GM04503 (cell line): Measurements from ENCODE around the gene GH2.
"Not testable (repeated sequence)": the region's sequence is repeated elsewhere in the genome, so short reads cannot be mapped to it uniquely, and the experiment has no call there.

Experiments used
- DNase-seq: peaks from one replicate; pipeline ENCODE4 v3.0.0-alpha.2; 2012; ENCODE audit warnings: low read depth

GH2 gene

DNA sequence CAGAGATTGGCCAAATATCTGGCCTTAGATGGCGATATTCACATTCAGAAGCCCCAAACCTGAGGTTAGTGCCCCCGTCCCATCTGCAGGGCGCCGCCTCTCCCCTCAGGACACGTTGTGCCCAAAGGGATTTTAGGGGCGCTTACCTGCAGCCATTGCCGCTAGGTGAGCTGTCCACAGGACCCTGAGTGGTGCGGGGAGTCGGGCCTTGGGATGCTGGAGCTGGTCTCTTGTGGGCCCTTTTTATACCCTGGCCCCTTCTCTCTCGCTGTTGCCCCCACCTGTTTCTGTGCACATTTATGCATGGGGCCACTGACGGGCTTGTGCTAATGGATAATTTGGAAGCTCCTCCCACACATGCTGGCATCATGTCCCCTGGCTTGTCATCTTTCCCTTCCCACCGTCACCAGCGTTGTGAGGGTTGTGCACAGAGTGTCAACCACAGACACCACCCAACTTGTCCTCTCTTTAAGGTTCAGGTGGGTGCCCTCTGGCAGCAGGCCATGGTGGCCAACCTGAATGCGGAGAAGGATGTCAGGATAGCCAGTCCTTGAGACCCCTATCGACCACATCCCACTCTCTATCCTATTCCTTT lies 29.4 kb upstream of the GH2 start, which contains the start of gene CSHL1:
CSHL1 (minus strand) TSS at position 218 of the 595 bp plus-strand sequence; CDS start at position 156, 62 bp downstream.
- DNase-seq: no peak

DNA sequence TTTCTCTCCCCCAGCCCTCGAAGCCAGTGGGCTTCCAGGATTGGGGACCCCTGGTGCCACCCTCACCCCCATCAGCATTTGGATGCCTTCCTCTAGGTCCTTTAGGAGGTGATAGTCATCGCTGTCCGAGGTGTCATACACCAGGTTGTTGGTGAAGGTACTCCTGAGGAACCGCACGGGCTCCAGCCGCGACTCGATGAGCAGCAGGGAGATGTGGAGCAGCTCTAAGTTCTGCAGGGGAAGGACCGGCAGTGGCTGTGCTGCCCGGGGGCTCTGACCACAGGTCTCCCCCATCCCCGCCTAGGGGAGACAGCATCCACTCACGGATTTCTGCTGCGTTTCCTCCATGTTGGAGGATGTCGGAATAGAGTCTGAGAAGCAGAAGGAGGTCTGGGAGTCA lies 28.4 kb upstream of the GH2 start:
- DNase-seq: no peak

DNA sequence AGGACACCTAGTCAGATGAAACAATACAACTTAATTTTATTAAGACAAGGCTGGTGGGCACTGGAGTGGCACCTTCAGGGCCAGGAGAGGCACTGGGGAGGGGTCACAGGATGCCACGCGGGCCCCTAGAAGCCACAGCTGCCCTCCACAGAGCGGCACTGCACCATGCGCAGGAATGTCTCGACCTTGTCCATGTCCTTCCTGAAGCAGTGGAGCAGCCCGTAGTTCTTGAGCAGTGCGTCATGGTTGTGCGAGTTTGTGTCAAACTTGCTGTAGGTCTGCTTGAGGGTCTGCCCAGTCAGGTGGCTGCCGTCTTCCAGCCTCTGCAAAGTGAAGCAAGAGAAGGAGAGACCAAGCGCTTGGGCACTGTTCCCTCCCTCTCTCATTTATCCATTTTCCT lies 27.8 kb upstream of the GH2 start:
- DNase-seq: not testable (repeated sequence)

DNA sequence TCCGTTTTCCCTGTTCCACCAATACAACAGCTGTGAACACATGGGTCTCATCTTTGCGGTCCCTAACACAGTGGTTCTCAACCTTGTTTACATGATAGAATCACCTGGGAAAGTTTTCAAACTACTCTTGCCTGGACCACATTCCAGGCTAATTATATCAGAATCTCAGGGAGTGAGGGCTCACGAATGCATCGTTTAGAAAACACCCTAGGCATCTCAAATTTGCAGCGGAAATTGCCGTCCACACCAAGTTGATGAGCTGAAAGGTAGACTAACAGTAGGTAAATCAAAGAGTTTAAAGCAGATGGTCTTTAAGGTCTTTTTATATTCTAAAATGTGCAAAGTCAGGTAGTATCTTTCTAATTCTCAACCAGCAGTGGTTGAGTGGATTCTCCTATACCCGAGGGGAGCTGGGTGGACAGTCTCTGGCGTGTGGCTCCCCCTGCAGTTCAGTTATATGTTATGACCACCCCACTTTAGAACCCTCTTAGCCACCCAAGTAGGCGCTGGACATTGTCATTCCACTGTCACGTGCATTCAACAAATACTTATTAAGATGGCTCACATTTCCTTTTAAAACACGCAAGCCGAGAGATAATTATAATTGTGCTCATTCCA lies 25.5 kb upstream of the GH2 start:
- DNase-seq: not testable (repeated sequence)

DNA sequence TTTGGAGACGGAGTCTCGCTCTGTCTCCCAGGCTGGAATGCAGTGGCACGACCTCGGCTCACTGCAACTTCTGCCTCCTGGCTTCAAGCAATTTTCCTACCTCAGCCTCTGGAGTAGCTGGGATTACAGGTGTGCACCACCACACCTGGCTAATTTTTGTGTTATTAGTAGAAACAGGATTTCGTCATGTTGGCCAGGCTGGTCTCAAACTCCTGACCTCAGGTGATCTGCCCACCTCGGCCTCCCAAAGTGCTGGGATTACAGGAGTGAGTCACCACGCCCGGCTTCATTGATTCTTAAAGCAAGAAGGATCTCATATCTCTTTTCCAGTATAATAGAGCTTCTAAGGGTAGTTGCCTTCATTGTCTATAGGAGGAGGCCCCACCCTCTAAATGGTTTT lies 23.1 kb upstream of the GH2 start:
- DNase-seq: not testable (repeated sequence)

DNA sequence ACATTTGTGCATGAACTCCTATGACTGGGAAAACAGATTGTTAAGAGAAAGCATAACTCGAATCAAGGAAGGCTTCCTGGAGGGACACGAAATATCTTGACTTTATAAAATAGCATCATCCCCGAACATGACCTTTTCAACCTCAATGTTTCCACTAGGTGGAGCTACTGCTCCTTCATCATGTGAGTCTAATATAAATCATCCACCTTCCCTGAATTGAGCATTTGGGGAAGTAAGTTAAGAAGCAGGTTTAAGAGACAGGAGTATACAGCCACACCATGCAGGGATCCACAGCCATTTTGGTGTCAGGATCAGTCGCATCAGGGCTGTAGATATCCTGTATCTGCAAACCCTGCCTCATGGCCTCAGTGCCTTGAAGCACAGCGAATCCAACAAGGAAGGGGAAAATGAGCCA lies 22.1 kb upstream of the GH2 start:
- not testable (repeated sequence) for DNase-seq

DNA sequence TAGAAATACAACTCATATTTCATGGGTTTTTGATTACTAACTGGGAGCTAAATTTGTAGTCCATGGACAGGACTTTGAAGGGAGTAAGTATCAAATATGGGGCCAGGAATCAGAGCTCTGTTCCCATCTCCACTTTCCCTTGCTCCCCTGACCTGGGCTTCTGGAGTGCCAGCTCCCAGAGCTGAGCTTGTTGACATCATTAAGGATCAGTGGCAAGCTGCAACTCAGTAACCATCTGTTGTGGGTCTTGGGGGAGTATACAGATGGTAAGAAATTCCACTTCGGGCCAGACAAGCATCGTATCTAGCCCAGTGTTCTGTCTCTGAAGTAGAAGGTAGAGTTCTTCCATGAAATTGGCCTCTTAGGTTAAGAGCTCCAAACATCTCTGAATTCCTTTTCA lies 20.2 kb upstream of the GH2 start:
- DNase-seq: not testable (repeated sequence)

DNA sequence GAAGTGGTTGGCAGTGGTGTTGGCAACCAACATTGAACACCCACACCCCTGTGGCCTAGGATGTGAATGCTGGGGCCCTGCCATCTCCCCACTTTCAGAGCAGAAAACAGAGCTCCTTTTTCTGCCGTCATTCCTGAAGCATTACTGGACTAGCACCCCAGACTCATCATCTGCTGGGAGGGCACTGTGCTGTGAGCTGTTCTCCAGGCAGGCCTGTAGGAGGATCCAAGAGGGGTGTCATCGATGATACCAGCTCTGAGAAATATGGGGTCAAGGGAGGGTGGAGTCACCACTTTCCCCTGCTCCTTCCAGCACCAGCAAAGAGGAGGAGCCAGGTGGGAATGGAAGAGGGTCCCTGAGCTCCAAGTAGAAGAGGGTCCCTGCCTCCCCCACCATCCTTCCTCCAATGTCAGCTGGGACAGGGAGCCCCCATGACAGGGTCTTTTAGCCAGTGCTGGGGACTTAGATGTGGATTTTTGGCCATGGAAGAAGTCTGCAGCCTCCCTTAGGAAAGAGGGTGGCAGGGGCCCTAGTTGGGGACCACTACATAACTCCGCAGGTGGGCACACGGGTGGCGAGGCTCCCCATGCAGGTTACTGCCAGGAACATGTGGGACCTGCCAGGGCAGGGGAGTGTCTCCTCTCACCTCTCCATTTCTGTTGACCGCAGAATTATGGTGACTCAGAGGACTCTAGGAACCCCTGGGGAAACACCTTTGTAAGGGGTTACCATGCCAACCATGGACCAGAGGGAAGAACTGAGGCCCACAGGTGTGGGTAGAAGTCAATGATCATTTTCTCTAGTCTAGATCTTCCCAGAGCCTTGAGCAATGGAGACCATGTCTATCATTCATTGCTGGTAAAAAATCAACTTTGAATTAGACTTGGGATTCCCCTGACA lies 17.4 kb upstream of the GH2 start:
- not testable (repeated sequence) for DNase-seq

DNA sequence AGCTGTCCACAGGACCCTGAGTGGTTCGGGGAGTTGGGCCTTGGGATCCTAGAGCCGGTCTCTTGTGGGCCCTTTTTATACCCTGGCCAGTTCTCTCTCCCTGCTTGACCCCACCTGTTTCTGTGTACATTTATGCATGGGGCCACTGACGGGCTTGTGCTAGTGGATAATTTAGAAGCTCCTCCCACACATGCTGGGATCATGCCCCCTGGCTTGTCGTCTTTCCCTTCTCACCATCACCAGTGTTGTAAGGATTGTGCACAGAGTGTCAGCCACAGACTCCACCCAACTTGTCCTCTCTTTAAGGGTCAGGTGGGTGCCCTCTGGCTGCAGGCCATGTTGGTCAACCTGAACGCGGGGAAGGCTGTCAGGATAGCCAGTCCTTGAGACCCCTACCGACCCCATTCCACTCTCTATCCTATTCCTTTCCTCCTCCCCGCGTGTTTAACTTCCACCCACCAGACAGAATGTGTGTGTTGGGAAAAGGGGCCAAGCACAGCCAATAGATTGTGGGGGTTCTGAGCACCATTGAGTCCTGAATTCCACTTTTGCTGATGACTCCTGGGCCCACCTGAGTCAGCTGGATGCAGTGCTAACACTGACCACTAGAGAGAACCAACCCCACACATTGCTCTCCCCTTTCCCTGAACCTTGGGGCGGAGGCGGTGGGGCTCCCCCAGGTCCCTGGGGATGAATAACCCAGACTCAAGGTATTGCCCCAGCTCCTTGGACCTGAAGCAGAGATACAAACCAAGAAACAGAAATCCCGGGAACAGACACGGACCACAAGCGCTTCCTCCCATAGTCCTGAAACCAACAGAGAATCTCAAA lies 15.0 kb upstream of the GH2 start, which contains the start of gene CSH1:
CSH1 (minus strand) TSS at position 51 of the 831 bp plus-strand sequence. CDS start 63 bp downstream, outside the sequence.
- DNase-seq: not testable (repeated sequence)

DNA sequence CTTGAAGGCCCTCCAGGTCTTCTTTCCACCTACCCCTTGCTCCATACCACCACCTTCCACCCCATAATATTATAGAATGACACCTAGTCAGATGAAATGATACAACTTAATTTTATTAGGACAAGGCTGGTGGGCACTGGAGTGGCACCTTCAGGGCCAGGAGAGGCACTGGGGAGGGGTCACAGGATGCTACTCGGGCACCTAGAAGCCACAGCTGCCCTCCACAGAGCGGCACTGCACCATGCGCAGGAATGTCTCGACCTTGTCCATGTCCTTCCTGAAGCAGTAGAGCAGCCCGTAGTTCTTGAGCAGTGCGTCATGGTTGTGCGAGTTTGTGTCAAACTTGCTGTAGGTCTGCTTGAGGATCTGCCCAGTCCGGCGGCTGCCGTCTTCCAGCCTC lies 13.1 kb upstream of the GH2 start:
- DNase-seq: not testable (repeated sequence)

DNA sequence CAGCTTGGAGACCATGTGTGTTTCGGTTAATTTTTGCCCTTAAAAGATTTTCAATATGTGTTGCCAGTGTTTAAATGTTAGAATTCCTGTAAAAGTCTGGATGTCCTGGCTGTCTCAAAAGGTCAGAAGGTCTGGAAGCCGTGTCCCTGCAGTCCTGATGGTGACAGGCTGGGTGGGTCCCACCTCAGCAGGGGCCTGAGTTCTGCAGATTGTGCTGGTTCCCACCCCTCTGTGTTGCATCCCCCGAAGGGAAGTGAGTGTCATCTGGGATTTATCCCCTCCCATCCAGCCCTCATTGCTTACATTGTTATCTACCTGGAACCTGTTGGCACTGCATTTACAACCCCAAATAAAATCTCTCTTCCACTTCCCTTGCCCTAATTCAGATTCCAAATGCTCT lies 12.3 kb upstream of the GH2 start:
- DNase-seq: not testable (repeated sequence)

DNA sequence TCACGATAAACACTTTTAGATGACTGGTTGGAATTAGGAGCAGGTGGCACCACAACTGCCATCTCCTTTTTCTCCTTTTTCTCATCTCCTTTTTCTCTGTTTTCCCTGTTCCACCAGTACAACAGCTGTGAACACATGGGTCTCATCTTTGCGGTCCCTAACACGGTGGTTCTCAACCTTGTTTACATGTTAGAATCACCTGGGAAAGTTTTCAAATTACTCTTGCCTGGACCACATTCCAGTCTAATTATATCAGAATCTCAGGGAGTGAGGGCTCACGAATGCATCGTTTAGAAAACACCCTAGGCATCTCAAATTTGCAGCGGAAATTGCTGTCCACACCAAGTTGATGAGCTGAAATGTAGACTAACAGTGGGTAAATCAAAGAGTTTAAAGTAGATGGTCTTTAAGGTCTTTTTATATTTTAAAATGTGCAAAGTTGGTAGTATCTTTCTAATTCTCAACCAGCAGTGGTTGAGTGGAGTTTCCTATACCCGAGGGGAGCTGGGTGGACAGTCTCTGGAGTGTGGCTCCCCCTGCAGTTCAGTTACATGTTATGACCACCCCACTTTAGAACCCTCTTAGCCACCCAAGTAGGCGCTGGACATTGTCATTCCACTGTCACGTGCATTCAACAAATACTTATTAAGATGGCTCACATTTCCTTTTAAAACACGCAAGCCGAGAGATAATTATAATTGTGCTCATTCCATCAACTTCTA lies 10.7 kb upstream of the GH2 start:
- not testable (repeated sequence) for DNase-seq

DNA sequence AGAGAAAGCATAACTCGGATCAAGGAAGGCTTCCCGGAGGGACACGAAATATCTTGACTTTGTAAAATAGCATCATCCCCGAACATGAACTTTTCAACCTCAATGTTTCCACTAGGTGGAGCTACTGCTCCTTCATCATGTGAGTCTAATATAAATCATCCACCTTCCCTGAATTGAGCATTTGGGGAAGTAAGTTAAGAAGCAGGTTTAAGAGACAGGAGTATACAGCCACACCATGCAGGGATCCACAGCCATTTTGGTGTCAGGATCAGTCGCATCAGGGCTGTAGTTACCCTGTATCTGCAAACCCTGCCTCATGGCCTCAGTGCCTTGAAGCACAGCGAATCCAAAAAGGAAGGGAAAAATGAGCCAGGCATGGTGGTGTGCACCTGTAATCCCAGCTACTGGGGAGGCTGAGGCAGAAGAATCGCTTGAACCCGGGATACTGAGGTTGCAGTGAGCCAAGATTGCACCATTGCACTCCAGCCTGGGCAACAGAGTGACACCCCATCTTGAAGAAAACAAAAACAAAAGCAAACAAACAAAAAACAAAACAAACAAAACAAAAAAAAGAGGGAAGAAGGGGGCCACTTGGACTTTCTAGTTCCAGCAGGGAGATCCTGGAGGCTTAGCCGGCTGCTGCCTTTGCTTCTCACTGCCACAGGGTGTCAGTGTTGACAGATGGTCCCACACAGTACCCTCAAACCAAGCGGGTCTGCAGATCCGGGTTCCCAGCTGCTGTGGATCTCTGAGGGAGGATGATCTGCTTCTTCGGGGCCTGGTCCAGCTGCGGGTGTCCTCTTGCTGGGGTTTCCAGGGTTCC lies 7.5 kb upstream of the GH2 start:
- DNase-seq: not testable (repeated sequence)

DNA sequence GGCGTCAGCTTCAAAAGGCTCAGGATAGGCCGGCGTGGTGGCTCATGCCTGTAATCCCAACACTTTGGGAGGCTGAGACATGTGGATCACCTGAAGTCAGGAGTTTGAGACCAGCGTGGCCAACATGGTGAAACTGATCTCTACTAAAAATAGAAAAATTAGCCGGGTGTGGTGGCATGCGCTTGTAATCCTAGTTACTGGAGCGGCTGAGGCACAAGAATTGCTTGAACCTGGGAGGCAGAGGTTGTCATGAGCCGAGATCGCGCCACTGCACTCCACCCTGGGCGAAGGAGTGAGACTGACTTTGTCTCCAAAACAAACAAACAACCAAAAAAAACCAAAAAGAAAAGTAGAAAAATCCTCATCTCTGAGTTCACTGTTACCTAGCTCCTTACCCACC lies 3.4 kb upstream of the GH2 start:
- DNase-seq: not testable (repeated sequence)

DNA sequence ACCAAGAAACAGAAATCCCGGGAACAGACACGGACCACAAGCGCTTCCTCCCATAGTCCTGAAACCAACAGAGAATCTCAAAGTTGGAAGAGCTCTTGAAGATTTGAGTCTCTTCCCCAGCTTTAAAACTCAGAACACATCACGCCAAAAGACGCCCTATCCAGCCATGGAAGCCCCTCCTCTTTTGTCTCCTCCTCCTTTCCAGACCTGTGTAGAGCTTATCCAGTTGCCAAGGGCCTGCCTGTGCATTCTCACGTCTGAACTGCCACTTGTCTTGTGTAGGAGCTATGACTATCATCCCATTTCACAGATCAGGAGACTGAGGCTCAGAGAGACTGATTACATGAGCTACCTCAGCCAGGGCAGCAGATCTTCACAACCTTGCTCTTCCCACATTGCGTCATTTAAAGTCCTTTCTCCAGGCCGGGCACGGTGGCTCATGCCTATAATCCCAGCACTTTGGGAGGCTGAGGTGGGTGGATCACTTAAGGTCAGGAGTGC lies 932 bp upstream of the GH2 start:
- not testable (repeated sequence) for DNase-seq

DNA sequence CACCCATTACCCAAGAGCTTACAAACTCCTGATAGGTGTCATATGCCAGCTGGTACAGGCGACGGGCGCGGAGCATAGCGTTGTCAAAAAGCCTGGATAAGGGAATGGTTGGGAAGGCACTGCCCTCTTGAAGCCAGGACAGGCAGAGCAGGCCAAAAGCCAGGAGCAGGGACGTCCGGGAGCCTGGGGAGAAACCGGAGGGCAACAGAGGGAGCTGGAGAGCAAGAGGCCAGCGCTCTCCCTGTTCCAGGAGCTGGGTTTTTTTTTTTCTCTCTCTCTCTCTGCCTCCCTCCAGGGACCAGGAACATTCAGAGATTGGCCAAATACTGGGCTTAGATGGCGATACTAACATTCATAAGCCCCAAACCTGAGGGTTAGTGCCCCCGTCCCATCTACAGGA lies 407 bp downstream of the GH2 start:
- not testable (repeated sequence) for DNase-seq

DNA sequence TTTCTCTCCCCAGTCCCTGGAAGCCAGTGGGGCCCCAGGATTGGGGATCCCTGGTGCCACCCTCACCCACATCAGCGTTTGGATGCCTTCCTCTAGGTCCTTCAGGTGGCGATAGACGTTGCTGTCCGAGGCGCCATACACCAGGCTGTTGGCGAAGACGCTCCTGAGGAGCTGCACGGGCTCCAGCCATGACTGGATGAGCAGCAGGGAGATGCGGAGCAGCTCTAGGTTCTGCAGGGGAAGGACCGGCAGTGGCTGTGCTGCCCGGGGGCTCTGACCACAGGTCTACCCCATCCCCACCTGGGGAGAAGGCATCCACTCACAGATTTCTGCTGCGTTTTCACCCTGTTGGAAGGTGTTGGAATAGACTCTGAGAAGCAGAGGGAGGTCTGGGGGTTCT lies 1.0 kb downstream of the GH2 start:
- no peak for DNase-seq

DNA sequence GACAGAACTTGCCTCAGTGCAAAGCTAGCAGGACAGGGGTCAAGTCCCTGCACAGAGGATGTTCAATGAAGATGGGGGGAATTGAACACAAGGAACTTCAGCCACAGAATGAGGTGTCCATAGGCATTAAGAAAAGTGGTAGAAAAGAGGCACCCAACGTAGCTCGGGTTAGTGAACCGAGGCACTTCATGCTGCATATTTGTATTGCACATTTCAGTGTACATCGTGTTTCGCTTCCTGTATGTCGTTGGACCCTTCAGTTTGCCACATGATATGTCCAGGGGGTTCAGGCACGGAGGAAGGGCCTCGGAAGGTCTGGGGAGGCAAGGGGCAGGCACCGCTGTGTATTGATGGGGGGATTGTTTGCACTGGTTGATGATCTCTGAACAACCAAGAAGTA lies 3.3 kb downstream of the GH2 start:
- DNase-seq: not testable (repeated sequence)

DNA sequence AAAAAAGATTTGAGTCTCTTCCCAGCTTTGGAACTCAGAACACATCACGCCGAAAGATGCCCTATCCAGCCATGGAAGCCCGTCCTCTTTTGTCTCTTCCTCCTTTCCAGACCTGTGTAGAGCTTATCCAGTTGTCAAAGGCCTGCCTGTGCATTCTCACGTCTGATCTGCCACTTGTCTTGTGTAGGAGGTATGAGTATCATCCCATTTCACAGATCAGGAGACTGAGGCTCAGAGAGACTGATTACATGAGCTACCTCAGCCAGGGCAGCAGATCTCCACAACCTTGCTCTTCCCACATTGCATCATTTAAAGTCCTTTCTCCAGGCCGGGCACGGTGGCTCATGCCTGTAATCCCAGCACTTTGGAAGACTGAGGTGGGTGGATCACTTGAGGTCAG lies 7.1 kb downstream of the GH2 start:
- not testable (repeated sequence) for DNase-seq

DNA sequence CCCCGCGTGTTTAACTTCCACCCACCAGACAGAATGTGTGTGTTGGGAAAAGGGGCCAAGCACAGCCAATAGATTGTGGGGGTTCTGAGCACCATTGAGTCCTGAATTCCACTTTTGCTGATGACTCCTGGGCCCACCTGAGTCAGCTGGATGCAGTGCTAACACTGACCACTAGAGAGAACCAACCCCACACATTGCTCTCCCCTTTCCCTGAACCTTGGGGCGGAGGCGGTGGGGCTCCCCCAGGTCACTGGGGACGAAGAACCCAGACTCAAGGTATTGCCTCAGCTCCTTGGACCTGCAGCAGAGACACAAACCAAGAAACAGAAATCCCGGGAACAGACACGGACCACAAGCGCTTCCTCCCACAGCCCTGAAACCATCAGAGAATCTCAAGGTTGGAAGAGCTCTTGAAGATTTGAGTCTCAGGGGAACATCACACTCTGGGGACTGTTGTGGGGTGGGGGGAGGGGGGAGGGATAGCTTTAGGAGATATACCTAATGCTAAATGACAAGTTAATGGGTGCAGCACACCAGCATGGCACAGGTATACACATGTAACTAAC lies 7.6 kb downstream of the GH2 start:
- DNase-seq: not testable (repeated sequence)
